GM19043 (cell line): ENCODE data around the gene HECTD1.
A peak's percentile ranks its signal among the peaks of the same experiment; 100 is the strongest.
"Not testable (repeated sequence)": the region's sequence is repeated elsewhere in the genome, so short reads cannot be mapped to it uniquely, and the experiment has no call there.

ENCODE experiments used
- ATAC-seq: cut with Tn5 transposase; IDR thresholded peaks from one replicate; pipeline ENCODE4 v1.9.1; 2021; ENCODE audit warnings: low read depth; ENCODE audit not compliant: unreplicated experiment

The HECTD1 gene

DNA sequence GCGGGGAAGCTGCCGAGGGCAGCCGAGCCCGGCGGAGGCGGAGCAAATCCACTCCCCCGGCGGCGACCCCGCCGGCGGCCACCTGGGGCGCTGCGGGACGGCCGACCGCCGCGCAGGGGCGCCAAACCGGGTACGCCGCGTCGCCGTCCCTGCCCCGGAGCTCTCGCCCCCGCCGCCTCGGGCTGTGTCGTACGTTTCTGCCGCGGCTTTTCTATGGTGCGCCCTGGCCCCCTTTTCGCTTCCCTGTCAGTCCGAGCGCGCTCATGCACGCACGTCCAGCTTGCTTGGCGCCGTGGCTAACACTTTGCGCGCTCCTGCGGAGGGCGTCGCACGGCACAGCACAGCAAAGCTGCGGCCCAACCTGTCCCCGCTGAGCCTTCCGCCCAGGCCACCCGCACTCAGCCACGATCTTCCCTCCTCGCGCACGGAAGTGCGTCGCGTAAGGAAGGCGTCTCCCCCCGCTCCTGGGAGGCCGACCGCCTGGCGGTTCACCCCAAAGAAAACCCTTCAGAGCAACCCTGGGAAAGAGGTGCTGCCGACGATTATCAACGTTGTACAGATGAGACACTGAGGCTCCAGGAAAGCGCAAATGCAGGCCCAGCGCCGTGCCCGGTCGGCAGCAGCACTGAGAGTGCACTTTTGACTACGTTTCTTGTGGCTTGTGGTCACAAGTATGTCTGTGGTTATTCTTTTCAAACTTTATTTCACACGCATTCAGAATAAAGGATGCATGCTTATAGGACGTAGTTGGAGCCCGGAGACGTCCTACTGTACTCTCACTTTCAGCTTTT is at the start of gene HECTD1:
Gene HECTD1 (minus strand): TSS at position 39 of the 791 bp plus-strand sequence. CDS start 1,857 bp downstream, outside the sequence.
- peak; percentile 58 for ATAC-seq

DNA sequence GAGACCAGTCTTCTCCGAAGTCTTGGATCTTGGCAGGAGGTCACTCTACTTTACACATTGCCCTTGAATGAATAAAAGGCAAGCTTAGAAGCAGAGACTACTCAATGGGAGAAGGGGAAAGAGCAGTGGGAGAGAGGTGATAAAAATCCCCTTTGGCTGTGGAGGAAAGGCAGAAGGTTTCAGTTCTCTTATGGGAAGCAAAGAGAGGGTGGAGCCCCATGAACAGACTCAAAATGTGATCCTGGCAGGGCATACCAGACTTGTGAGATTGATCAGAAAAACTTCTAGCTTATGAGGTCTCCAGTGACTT is 49.6 kb upstream of the HECTD1 start:
- ATAC-seq: no peak

- no peak for ATAC-seq
Measured at GRCh38 chr14:31256534-31257243, 49.1 kb upstream of the HECTD1 start.

GRCh38 chr14:31255918-31256317 is 48.3 kb upstream of the HECTD1 start:
- not testable (repeated sequence) for ATAC-seq

GRCh38 chr14:31255286-31255685 is 47.7 kb upstream of the HECTD1 start:
- no peak for ATAC-seq

- no peak for ATAC-seq
Measured at GRCh38 chr14:31253746-31254471, 46.3 kb upstream of the HECTD1 start.

GRCh38 chr14:31252865-31253264 is 45.3 kb upstream of the HECTD1 start:
- no peak for ATAC-seq

DNA sequence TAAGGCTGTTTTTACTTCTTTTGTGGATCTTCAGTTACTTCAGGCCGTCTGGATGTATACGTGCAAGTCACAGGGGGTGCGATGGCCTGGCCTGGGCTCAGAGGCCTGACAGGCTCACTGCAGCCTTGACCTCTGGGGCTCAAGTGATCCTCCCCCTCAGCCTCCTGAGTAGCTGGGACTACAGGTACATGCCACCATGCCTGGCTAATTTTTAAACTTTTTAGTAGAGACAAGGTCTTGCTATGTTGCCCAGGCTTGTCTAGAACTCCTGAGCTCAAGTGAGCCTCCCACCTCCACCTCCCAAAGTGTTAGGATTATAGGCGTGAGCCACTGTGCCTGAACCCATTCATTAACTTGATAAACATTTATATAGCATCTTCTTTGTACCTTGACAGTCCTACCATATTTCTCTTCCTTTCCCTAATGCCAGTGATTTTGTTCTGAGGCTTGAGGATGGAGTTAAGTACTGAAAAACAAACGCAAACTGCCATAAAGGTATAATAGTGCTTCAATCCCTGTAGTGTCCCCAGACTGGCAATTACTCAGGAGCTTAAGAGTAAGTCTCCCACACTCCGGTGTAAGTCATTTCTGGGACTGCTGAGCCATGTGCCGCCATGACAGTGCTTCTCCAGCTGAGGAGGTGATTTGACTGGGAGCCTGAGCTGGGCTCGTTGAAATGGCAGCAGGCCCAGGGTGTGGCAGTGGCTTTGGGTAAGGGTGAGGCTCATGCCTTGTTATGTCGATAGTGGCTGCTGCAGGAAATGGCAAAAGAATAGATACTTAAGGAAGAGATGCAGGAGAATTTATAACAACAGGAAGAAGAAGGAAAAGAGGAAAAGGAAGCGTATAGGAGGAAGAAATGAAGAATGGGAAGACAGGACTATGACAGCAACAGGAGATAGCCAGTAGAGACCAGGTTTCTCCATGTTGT is 43.7 kb upstream of the HECTD1 start:
- no peak for ATAC-seq

DNA sequence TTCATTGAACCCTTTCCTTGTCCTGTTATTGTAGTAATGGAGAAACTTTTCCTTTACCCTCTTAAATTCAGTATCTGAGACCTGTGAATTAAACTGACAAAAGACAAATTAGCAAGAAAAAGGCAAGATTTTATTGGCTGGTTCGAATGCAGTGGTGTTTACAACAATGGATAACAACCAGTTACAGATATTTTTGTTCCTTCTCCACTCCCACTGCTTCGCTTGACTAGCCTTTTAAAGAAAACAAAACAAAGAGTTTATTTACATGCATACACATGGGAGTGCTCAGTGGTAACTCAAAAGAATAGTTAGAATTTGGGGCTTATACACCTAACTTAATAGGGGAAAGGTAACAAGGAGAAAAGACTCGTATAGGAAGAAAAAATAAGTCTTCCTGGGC is 37.0 kb upstream of the HECTD1 start:
- no peak for ATAC-seq

DNA sequence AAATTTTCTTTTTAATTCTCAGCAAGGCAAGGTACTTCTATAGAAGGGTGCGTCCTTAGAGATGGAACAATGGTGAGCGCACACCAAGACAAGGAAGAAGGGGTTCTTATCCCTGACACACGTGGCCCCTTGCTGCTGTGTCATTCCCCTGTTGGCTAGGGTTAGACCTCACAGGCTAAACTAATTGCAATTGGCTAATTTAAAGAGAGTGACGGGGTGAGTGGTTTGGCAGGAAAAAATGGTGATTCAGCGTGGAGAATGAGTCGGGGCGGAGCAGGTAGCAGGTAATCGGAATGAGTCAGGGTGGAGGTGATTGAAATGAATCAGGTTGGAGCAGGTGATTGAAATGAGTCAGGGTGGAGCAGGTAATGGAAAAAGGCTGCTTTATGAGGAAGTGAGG is 36.3 kb upstream of the HECTD1 start:
- no peak for ATAC-seq

DNA sequence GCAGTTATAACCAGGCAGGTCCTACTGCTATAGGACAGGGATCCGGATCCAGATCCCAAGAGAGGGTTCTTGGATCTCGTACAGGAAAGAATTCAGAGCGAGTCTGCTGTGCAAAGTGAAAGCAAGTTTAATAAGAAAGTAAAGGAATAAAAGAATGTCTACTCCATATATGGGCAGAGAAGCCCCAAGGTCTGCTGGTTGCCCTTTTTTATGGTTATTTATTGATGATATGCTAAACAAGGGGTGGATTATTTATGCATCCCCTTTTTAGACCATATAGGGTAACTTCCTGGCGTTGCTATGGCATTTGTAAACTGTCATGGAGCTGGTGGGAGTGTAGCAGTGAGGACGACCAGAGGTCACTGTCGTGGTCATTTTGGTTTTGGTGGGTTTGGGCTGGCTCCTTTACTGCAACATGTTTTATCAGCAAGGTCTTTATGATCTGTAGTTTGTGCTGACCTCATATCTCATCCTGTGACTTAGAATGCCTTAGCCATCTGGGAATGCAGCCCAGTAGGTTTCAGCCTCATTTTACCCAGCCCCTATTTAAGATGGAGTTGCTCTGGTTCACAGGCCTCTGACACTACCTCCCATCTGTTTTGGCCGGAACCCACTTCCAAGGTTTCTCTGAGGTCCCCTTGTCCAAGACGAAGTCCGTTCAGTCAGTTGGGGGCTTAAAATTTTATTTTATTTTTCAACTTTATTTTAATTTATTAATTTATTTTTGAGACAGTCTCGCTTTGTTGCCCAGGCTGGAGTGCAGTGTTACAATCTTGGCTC is 34.8 kb upstream of the HECTD1 start:
- not testable (repeated sequence) for ATAC-seq

DNA sequence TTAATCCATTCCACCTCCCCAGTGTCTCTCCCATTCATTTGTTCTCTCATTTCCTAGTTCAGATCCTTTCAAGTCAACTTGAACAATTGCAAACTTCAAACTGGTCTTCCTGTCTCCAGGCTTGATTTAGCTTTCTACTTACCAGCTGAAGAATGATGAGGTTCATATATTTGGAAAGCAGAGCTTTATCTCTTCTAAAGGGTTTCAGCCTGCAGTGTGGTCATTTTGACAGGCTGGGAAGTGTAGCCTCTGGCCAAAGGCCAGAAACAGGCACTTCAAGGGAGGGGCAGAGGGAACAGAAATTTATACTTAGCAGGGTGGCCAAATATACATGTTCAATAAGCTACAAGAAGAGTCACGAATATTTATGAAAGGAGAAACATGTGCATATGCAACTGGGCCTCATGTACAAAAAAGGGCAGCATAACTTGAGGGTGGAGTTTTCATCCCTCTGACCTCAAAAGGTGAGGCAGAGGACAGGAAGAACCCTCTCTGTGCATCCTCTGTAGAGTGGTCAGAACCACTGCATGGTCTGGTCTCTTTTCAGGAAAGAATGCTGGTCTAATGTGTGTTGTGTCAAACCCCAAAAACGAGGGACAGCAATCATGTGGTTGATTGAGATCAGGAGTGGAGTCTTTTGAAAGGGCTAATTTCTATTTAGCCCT is 34.0 kb upstream of the HECTD1 start:
- no peak for ATAC-seq

- ATAC-seq: no peak
Measured at GRCh38 chr14:31239741-31240140, 32.1 kb upstream of the HECTD1 start.

GRCh38 chr14:31235462-31235861 is 27.9 kb upstream of the HECTD1 start:
- ATAC-seq: no peak

GRCh38 chr14:31232081-31232480 is 24.5 kb upstream of the HECTD1 start:
- no peak for ATAC-seq

GRCh38 chr14:31231272-31231671 is 23.7 kb upstream of the HECTD1 start:
- not testable (repeated sequence) for ATAC-seq

GRCh38 chr14:31230573-31230958 is 23.0 kb upstream of the HECTD1 start:
- ATAC-seq: no peak

DNA sequence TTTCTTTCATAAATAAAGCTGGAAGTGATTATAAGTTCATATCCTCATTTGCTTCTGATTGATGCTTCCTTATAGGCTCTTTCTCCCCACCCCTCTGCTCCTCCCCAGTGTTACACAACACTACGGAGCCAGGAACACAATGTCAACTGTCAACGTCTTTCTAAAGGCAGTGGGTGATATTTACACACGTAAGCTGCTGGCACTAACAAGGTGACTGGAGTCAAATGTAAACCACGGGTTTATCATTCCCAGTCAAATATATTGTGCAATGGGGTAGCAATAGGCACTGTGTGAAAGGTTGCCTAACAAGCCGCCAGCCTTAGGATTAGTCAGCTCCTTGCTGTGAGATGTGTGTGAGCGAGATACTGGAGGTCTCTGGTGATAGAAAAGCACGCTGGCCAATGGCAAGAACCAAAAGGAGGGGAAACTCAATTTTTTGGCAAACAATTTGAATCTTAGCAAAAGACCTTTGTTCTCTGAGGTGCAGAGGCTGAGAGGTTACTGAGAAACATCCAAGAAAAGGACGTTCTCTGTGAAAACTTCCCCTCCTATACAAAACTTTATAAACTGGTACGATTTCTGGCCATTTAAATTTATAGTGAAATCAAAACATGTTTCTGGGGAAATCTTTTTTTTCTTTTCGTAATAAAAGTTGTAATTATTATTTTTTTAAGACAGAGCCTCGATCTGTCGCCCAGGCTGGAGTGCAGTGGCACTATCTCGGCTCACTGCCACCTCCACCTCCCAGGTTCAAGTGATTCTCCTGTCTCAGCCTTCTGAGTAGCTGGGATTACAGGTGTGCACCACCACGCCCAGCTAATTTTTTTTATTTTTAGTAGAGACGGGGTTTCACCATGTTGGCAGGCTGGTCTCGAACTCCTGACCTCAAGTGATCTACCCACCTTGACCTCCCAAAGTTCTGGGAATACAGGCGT is 22.3 kb upstream of the HECTD1 start:
- ATAC-seq: no peak
